OCI-M2 (cell line): Measurements from ENCODE around the gene PXMP2.
"Not testable (repeated sequence)": the region's sequence is repeated elsewhere in the genome, so short reads cannot be mapped to it uniquely, and the experiment has no call there.

ENCODE experiments used
- DNase-seq: peaks from one replicate; lab custom pipeline; 2025; ENCODE audit not compliant: unreplicated experiment; lab: John Stamatoyannopoulos, UW

Gene PXMP2

DNA sequence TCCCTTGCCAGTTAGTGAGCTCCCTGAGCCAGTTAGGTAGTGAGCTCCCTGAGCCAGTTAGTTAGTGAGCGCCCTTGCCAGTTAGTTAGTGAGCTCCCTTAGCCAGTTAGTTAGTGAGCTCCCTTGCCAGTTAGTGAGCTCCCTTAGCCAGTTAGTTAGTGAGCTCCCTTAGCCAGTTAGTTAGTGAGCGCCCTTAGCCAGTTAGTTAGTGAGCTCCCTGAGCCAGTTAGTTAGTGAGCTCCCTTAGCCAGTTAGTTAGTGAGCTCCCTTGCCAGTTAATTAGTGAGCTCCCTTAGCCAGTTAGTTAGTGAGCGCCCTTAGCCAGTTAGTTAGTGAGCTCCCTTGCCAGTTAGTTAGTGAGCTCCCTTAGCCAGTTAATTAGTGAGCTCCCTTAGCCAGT lies 4.6 kb downstream of the PXMP2 start:
- DNase-seq = not testable (repeated sequence)

DNA sequence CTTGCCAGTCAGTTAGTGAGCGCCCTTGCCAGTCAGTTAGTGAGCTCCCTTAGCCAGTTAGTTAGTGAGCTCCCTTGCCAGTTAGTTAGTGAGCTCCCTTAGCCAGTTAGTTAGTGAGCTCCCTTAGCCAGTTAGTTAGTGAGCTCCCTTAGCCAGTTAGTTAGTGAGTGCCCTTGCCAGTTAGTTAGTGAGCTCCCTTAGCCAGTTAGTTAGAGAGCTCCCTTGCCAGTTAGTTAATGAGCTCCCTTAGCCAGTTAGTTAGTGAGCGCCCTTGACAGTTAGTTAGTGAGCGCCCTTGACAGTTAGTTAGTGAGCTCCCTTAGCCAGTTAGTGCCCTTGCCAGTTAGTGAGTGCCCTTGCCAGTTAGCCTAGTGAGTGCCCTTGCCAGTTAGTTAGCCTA lies 7.5 kb downstream of the PXMP2 start:
- not testable (repeated sequence) for DNase-seq

DNA sequence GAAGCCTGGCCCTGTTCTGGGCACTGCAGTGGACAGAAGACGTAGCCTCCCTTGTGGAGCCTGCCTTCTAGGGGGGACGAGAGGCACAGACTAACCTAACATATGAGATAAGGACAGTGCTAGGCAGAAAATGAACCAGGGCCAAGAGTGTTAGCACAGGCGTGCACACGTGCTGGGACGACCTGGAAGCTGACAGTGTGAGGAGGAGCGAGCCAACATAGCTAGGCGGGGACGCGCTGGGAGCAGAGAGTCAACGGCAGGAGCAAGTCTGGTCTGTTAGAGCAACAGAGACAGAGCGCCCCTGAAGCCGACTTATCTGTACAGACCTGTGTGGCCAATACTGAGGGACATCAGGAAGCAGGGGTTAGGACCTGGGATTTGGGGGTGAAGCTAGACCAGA lies 8.0 kb downstream of the PXMP2 start:
- DNase-seq = no peak

DNA sequence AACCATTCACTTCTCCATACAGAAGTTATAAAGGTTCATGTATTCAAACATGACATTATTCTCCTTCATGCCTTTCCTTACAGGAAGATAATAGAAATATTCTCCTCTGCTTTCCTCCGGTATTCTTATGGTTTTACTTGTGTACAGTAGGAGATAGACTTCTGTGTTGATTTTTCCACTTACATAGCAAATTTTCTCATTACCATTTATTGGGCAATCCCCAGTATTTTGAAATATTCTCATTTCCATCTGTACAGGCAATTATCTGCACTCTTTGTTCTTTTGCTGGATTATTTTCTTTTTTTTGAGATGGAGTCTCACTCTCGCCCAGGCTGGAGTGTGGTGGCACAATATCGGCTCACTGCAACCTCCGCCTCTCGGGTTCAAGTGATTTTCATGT lies 11.0 kb downstream of the PXMP2 start:
- DNase-seq = no peak

DNA sequence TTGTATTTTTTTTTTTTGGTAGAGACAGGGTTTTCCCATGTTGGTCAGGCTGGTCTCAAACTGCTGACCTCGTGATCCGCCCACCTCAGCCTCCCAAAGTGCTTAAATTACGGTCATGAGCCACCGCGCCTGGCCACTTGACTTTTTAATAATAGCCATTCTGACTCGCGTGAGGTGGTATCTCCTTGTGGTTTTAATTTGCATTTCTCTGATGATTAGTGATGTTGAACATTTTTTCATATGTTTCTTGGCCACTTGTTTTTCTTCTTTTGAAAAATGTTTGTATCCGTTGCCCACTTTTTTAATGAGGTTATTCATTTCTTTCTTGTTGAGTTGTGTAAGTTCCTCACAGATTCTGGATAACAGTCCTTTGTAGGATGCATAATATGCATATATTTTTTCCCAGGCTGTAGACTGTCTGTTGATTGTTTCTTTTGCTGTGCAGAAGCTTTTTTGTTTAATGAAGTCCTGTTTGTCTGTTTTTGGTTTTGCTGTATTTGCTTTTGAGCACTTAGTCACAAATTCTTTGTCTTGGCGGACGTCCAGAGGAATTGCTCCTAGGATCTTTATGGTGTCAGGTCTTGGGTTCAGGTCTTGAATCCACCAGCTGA lies 12.9 kb downstream of the PXMP2 start:
- no peak for DNase-seq

DNA sequence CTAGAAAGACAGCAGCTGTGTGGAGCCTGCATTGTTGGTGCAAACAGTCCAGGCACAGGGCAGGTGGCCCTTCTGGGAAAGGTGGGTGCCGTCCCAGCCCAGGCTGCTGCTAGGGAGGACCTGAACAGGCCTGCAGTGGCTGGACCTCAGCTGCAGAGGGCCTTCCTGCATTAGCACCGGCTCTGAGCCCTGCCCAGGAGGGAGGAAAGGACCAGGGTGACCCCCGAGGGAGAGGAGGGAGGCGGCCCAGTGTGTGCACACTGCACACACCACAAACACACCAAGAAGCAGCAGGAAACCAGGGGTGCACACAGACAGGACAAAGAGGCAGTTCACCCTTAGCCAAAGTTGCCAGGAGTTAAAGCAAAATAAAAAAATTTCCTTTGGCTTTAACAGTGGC lies 15.3 kb downstream of the PXMP2 start:
- DNase-seq = no peak

DNA sequence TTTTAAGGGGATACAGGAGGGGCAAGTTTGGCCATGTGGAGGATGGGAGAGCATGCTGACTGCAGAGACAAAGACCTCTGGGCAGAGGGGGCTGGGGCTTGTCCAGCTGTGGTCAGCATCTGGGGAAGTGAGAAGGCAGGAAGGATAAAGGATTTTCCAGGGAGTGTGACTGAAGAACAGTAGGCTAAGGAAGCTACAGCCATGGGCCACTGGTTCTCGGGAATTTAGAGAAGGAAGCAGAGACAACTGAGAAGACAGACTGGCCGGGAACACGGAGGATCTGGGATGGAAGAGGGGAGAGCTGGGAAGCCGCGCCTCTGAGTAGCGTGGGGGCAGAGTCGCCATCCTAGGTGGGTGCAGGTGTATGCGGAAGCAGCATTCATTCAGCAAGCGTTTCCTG lies 16.3 kb downstream of the PXMP2 start:
- DNase-seq = no peak

DNA sequence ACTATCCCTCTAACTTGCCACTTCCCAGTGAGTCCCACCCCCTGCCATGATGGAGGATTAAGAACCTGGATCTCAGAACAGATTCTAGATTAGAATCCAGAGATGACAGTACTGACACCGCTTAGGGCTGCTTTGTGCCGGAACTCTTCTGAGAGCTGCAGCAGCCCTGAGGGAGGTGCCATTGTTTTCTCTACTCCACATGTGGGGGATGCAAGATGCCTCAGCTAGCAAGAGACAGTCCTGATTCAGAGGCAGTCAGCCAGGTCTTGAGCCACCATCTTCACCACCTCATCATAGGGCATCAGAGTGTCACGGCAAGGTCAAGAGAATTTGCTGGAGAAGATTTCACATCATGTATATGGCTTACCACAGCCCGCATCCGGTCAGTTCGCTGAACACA lies 19.9 kb downstream of the PXMP2 start:
- DNase-seq = no peak

DNA sequence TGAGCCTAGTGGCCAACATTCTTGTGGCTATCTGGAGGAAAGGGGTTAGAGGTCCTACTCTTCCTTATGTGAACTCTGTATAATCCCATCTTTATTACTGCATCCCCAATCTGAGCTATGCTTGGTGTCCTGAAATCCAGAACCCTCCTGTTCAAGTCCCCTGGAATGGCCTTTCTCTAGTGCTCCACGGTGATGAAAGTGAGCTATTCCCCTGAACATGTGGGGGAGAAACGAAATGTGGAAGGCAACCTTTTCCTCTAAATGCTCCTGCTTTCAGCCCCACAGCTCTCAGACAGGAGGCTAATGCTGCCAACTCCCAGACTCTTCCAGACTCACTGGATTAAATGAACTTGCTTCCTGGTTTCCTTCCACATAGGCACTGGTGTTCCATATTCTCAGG lies 20.8 kb downstream of the PXMP2 start:
- DNase-seq = no peak

DNA sequence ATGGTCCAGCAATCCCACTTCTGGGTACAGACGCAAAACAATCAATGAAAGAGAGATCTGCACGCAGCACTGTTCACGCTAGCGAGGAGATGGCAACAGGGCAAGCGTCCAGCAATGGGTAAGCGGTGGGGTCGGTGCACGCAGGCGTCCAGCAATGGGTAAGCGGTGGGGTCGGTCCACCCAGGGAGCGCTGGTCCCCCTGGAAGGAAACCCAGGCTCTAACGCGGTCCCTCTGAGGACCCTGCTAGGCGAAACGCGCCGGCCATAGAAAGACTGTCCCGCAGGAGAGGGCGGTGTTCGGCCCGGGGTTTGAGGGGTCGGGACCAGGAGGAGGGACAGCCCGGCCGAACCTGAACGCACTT lies 22.6 kb downstream of the PXMP2 start:
- DNase-seq = no peak

DNA sequence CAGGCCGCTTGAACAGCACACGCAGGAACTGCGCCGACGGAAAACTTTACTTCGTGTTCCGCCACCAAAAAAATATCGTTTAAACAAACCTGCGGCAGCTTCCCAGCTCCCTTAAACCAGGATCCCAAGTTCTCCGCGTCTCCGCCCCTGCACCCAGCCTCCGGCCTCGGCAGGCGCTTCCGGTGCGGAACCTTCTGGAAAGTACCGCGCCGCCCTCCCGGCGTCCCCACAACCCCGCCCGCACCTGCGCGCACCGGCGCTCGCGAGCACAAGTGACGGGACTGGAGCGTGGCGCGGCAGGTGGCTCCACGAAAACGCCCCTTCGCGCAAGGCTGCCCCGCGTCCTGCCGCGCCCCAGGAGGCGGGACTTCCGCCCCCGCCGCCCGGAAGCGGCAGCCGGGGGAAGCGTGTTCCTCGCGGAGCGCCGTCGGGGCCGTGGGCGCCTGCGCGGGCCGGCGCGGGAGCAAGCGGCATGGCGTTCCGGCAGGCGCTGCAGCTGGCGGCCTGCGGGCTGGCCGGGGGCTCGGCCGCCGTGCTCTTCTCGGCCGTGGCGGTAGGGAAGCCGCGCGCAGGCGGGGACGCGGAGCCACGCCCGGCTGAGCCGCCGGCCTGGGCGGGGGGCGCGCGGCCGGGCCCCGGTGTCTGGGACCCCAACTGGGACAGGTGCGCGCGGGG lies 23.2 kb downstream of the PXMP2 start, which contains the start of gene PGAM5:
PGAM5 (plus strand) TSS at position 438 of the 675 bp plus-strand sequence; CDS start at position 473, 35 bp downstream.
- DNase-seq = no peak

DNA sequence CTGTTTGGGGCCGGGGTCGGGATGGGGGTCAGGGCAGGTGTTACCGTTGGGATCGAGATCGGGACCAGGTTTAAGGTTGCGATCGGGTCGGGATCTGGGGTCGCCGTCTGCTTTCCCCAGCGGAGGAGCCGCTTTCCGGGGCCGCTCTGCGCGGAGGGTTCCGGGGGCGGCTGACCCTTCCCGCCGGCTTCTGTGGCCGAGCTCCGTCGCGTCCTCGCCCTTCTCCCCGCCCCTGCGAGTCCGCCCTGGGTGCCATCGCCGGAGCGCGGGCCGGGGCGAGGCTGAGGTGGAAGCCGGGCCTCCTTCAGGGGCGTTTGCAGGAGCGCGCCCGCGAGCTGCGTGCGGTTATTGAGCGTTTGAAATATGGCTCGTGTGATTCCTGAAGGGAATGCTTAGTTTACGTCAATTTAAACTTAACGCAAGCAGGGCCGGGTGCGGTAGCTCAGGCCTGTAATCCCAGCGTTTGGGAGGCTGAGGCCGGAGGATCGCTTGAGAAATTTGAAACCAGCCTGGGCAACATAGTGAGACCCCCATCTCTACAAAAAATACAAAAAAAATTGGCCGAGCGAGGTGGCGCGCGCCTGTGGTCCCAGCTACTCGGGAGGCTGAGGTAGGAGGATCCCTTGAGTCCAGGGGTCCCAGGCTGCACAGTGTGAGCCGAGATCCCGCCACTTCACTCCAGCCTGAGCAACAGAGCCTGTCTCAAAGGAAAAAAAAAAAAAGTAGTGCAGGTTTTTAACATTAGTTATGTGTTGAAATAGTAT lies 23.9 kb downstream of the PXMP2 start:
- no peak for DNase-seq

DNA sequence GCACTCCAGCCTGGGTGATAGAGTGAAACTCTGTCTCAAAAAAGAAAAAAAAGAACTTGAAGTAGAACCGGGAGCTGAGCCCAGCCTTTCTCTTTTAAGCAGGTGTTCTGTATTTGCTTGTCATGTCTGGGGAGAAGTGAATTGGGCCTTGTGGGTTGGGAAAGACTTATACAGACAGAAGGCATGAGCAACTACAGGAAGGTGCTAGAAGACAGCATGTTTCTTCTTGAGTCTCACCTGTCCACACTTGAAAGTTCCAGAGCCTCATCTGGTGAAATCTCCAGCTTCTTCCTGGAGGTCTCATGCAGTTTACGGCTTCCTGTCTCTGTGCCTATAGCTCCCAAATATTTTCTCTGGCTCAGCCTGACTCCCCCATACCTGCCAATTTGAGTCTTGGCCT lies 25.7 kb downstream of the PXMP2 start:
- no peak for DNase-seq

DNA sequence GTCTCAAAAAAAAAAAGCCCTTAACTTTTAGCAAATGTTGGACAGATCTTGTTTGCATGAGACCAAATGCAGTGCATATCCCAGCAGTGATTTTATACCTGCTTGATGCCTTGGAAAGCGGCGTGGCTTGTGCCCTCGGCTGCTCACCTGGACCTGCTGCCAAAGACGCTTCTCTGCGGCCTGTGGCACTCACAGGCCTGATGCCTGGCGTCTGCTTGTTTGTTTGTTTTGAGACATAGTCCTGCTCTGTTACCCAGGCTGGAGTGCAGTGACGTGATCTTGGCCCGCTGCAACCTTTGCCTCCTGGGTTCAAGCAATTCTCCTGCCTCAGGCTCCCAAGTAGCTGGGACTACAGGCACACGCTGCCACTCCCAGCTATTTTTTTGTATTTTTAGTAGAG lies 28.5 kb downstream of the PXMP2 start:
- DNase-seq = no peak

DNA sequence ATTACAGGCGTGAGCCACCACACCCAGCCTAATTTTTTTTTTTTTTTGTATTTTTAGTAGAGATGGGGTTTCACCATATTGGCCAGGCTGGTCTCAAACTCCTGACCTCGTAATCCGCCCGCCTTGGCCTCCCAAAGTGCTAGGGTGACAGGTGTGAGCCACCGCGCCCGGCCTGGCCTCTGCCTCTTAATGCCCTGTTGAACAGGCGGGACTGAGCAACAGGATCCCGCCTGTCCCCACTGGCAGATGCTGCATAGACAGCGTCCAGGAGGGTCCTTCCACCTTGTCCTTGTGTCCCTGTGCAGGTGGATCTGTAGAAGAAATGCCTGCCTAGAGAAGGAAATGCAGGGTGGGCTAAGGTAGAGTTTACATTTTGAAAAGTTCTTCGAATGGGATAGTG lies 29.0 kb downstream of the PXMP2 start:
- DNase-seq = no peak

DNA sequence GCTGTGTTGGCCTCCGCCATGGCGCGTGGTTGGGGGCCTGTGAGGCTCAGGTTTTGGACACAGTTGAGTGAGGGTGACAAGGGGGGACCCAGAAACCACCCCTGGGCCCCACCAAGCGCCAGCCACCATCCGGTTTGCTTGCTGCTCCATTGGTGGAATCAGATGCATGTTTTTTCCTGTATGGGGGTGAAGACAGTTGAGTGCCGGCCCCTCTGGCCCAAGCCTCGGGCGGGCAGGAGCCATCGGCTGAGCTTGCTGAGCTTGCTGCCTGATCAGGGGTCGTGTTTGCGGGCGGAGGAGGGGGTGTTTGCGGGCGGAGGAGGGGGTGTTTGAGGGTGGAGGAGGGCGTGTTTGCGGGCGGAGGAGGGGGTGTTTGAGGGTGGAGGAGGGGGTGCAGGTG lies 29.6 kb downstream of the PXMP2 start:
- no peak for DNase-seq

DNA sequence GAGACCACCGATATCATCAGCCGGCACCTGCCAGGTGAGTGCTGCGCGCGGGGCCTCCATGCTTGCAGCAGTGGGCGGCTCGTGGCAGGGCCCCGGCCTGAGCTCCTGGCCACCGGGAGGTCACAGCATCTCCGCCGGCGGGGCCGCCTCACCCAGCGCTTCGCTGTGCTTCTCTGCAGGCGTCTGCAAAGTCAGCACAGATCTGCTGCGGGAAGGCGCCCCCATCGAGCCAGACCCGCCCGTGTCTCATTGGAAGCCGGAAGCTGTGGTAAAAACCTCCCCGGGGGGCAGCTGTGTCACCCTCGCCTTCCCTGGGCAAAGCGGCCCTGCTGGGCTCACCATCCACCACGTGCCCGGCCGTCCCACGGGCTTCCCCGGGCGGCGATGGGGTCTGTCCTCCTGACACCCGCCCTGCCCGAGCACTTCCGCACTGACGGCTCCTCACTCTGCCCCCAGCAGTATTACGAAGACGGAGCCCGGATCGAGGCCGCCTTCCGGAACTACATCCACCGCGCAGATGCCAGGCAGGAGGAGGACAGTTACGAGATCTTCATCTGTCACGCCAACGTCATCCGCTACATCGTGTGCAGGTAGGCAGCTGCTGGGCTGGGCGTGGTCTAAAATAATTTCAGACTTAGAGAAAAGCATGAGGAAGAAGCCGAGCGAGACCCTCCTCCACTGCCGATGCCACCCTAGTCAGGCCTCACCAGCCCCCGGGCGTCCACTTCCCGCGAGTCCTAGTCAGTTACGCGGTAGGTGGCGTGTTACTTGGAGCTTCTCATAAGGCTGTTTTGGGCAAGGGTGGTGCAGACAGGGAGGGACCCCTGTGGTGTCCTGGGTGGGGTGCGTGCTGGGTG lies 30.4 kb downstream of the PXMP2 start:
- no peak for DNase-seq

DNA sequence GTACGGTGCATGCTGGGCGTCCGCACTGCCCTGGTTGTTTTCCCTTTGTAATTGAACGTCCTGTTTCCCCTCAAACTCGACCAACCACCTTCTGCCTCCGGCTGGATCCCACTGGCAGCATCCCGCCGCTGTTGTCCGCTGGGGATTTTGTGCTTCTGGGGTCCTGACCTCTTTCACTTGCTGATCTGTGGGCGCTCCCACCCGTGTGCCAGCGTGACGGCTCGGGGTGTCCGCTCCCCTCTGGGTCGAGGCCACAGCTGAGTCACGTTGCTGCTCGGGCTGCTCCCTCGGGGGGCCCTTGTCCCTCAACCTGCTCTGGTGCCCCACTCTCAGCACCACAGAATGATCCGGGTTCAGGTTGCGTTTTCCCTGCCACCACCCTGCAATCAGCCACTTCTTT lies 31.3 kb downstream of the PXMP2 start:
- no peak for DNase-seq

DNA sequence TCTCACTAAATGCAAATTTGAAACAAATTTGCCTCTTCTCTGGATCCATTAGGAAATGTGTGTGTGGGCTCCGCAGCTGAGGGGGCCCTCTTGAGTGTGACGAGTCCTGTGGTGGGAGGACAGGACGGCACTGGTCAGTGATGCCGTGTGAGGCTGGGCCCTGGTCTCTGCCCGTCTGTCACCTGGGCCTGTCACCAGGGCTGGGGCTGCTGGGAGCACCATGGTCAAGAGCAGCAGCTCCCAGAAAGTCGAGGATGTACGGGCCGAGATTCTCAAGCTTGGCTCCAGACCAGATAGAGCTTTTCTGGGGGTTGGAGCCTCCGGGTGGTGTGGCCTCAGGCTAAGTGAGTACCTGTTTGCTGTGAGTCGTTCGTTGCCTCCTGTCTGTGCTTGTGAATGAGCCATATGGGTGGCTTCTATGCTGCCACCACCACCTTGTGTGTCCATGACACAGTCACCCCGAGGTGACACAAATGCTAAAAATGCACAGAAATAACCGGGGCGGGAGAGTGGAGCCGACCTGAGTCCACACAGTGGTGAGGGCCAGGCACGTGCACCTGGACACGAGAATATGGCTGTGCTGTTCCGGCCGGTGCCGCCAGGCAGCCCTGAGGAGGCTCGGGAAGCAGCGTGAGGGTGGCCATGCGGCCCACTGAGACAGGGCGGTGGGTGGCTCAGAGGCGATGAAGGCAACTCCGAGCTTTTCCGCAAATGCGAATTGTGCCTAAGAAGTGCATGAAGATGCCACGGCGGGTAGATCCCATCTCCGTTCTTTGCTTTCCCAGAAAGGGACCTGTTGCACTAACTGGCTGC lies 32.0 kb downstream of the PXMP2 start:
- DNase-seq = no peak

DNA sequence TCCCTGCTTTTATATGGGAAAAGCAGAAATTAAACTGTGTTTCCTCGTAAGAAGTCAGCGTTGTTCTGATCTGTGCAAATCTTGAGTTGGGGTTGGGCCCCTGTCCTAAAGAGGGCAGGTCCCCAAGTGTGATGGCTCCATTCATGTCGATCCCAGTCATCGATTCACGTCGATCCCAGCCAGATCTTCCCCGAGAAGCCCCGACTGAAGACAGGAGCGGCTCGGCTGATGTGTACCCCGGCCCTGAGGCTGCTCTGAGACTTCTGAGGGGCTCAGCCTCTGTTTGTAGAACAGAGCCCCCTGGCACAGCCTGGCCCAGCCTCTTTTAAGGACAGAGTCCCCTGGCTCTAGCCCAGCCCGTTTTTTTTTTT lies 32.6 kb downstream of the PXMP2 start:
- no peak for DNase-seq
